Ovary (tissue), 9 donors: ENCODE measurements around the gene TGIF2. TPM values are rescaled to one million over a fixed set of nuclear protein-coding genes. Genes with fewer than 3 reads are reported as not detected.

Source experiments
- DNase-seq, 5 donors: peaks; one replicate each; pipeline ENCODE4 v3.0.0-alpha.2; 2019 to 2020
- H3K27ac ChIP-seq, 2 donors: fragments of 200-600 bp; one replicate each; pipeline versions ENCODE4 v1.5.1 to v1.8.0; 2019 to 2022
- H3K27me3 ChIP-seq: fragments of 200-600 bp; one replicate; pipeline ENCODE4 v1.8.0; 2022
- H3K36me3 ChIP-seq: fragments of 200-600 bp; sonication (generic); one replicate; pipeline ENCODE4 v1.5.1; 2019
- H3K4me1 ChIP-seq: one replicate; pipeline ENCODE4 v1.8.1; 2013; ENCODE audit warnings: mild to moderate bottlenecking, moderate library complexity; ENCODE audit not compliant: insufficient read depth
- H3K4me3 ChIP-seq: fragments of 200-600 bp; sonication (generic); one replicate; pipeline ENCODE4 v1.5.1; 2017
- H3K9me3 ChIP-seq, 2 donors: fragments of 200-600 bp in 1 of 2; sonication (generic) in 1 of 2; one replicate each; pipeline versions ENCODE4 v1.5.1 to v1.8.1; 2013 to 2019; ENCODE audit warnings: mild to moderate bottlenecking in 1 of 2, moderate library complexity in 1 of 2
- CTCF ChIP-seq, 3 donors: fragments of 450-650 bp in 2 of 3; fragments of 200-600 bp in 1 of 3; IDR thresholded peaks; one replicate each; pipeline versions ENCODE4 v1.5.1 to v1.8.0; 2016 to 2022; ENCODE audit warnings: antibody characterized with exemption in 3 of 3, mild to moderate bottlenecking in 1 of 3
- EP300 ChIP-seq: sonication (generic); formaldehyde crosslinking; IDR thresholded peaks from one replicate; pipeline ENCODE4 v1.6.1; 2017; ENCODE audit warnings: antibody characterized with exemption
- POLR2A ChIP-seq: fragments of 450-650 bp; IDR thresholded peaks from one replicate; pipeline ENCODE4 v1.6.1; 2017; ENCODE audit warnings: antibody characterized with exemption, mild to moderate bottlenecking, moderate library complexity
- WGBS, 3 donors: extraction: QIAGEN DNeasy Blood & Tissue Kit in 1 of 3; methylation state at CpG; one replicate each; pipeline versions ENCODE4 v1.1.5 to v1.1.7; 2013 to 2017; 5-methylcytosine and 5-hydroxymethylcytosine counted together
- intact Hi-C, 4 donors: fragments of 100-400 bp; cut with DNase I; formaldehyde crosslinking; loops; one replicate each; pipeline versions ENCODE4 v1.11.0 to v1.15.1; 2022 to 2023
- polyA plus RNA-seq, 2 donors: library from polyadenylated mRNA; stranded (reverse); fragments of 200-250 nt in 1 of 2; fragments of 350-450 nt in 1 of 2; fragmentation: Illumina TruSeq in 1 of 2; extraction: RNeasy Lipid Tissue Mini Kit (QIAGEN cat#74804) in 1 of 2; gene quantifications; one replicate each; pipeline ENCODE4 v1.2.3, GENCODE V29; 2013 to 2014
- total RNA-seq, 7 donors: library from RNA; depleted of rRNA in 2 of 7; stranded (reverse); fragments of >200 nt in 2 of 7; fragmentation: NEBNext Ultra II Directional in 3 of 7; extraction: Animal tissue kit (Norgen Biotek cat#: 25700) in 3 of 7; gene quantifications; one replicate each; pipeline versions ENCODE4 v1.1.0 to v1.2.4, GENCODE V29; 2016 to 2023
- donor health status: DM: no; HTN: no; CAD: no; lungs with moderate emphysema.
- donor health status: DM: no; HTN: no; CAD: no.
- donor health status: Bipolar disorder and iron deficiency.
- donor health status: DM: yes; HTN: yes; CAD: no.
- donor health status: DM: no; HTN: no; CAD: no.
- donor health status: DM: yes; HTN: yes; CAD: no.

Gene TGIF2
- total and polyA plus RNA-seq, 9 donors, result 12.6 to 39.2 (median 24.8) TPM

GRCh38 chr20:36549628-36549941 lies 23.8 kb upstream of the TGIF2 start:
- Histone ChIP-seq H3K27ac (peak overlapping the region in 1 of 2 donors; percentile 73), H3K4me1 (peaks cover 7% of the 10 kb centered on the region), H3K36me3 (no peaks in the 10 kb centered on the region), H3K9me3 (no peaks in the 10 kb centered on the region), H3K4me3 (no peak overlapping the region), H3K27me3 (no peaks in the 10 kb centered on the region)
- no peak for DNase-seq
- no peak for TF ChIP-seq EP300
- no peak for TF ChIP-seq POLR2A
- TF ChIP-seq CTCF (IDR thresholded peaks at IDR 0.05), result no peak
- intact Hi-C loops, result loop anchor here in 1 of 4 donors (10.0 kb wide), 1 partner anchor 805 kb away; the partner anchor contains the start of gene RBM39
- WGBS, 3 donors, result 70 to 82% (median 78%) methylated on average over 9 of the region's 9 CpGs

DNA sequence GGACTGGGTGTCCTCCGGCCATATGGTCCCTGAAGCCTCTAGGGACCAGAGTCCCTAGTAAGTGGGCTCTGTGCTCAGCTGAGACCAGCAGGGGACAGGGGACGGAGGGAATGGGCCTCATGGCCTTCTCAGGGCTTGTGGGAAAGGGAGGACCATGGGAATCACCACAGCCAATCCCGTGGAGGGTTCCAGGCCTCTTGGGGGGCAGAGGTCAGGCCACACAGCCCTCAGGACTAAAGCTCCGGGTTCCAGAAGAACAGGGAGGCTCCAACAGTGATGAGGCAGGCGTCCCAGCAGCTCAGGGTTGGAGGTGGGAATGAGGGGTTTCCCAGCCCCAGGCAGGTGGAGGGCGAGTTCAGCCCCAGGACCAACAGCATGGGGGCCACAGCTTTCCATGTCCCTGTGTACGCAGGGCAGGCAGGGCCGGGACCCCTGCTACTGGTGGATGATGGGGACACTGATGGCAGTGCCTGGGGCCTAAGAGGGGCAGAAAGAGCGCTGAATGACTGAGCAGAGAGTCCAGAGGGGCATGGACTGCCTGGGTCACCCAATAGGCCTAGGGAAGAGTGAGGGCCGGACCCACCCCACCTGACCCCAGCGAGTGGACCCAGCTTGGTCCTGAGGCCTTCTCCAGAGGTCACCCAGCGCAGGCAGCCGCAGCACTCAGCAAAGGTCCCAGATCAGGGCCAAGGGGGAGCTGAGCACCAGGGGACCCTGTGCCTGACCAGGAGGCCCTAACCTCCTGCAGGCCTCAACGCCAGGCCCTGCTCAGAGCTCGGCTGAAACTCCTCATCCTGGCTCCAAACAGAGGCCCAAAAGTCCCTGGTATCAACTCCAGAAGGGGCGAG lies 23.2 kb upstream of the TGIF2 start:
- H3K36me3 ChIP-seq, result no peaks in the 10 kb centered on the region
- DNase-seq, result peak in 2 of 5 donors; percentile 37 to 59
- intact Hi-C loops, result loop anchor here in 1 of 4 donors (10.0 kb wide), 1 partner anchor 805 kb away; the partner anchor contains the start of gene RBM39
- WGBS, 3 donors, result 56 to 58% (median 58%) methylated on average over 16 of the region's 16 CpGs
- H3K9me3 ChIP-seq, result no peaks in the 10 kb centered on the region
- H3K4me1 ChIP-seq, result peaks cover 2% of the 10 kb centered on the region
- TF ChIP-seq EP300 (no peak), CTCF (IDR thresholded peaks at IDR 0.05) (no peak), POLR2A (no peak)
- no peaks in the 10 kb centered on the region for H3K27me3 ChIP-seq
- peak overlapping the region; percentile 58 to 73 for H3K27ac ChIP-seq
- H3K4me3 ChIP-seq, result no peak overlapping the region

- H3K36me3 ChIP-seq, result no peaks in the 10 kb centered on the region
- DNase-seq, result peak in 3 of 5 donors; percentile 46 to 68 (median 53)
- no peak overlapping the region for H3K4me3 ChIP-seq
- 16 to 33% (median 20%) methylated on average over 15 of the region's 15 CpGs for WGBS, 3 donors
- no peak for TF ChIP-seq POLR2A
- no peak for TF ChIP-seq CTCF (IDR thresholded peaks at IDR 0.05)
- no peak for TF ChIP-seq EP300
- no peaks in the 10 kb centered on the region for H3K27me3 ChIP-seq
- peaks cover 2% of the 10 kb centered on the region for H3K4me1 ChIP-seq
- H3K27ac ChIP-seq, result peak overlapping the region; percentile 58 to 73
- intact Hi-C loops, result no loop called here
- no peaks in the 10 kb centered on the region for H3K9me3 ChIP-seq
These were observed 22.6 kb upstream of the TGIF2 start for GRCh38 chr20:36550790-36551299.

DNA sequence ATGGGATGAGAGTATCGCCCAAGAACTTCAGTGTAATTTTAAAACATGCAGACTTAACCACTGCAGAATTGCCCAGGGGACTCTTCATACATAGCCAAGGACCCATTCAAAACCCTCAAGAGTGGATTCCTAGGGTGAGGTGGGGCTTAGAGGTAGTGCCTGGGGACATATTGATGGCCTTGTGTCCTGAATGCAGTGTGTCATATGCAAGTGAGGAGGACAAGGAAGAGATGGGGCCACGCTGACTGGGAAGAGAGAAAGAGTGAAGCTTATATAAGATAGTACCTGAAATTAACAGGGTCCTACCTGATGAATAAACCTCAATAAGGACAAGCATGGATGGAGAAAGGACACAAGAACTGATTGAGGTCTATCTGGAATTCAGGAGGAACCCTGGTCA lies 18.1 kb upstream of the TGIF2 start:
- H3K27ac ChIP-seq, result no peak overlapping the region
- DNase-seq, result no peak
- no peak overlapping the region for H3K4me3 ChIP-seq
- intact Hi-C loops, result loop anchor here (5.0 kb wide), 3 partner anchors 37 to 52 kb away; partner anchors contain the start of gene RAB5IF (in 1 of the 4)
- no peaks in the 10 kb centered on the region for H3K36me3 ChIP-seq
- H3K4me1 ChIP-seq, result peaks cover 4% of the 10 kb centered on the region
- no peaks in the 10 kb centered on the region for H3K9me3 ChIP-seq
- H3K27me3 ChIP-seq, result no peaks in the 10 kb centered on the region
- WGBS, 3 donors, result 95 to 99% (median 96%) methylated on average over 2 of the region's 2 CpGs
- TF ChIP-seq CTCF (IDR thresholded peaks at IDR 0.05) (no peak), POLR2A (no peak), EP300 (no peak)
